HEK293 (cell line): ENCODE data around the gene ACIN1.

Experiments
- CTCF ChIA-PET: fragments of 350-600 bp; formaldehyde crosslinking; extraction: SDS; loops from one replicate; lab custom pipeline; 2021; ENCODE audit warnings: antibody characterized with exemption; lab: Yijun Ruan, JAX
- POLR2A ChIA-PET: fragments of 300-600 bp; formaldehyde crosslinking; extraction: SDS; loops from one replicate; lab custom pipeline; 2020; ENCODE audit warnings: antibody characterized with exemption, inconsistent platforms; lab: Yijun Ruan, JAX
- H3K27ac ChIP-seq: fragments of 200-500 bp; sonication (Bioruptor generic); 2 replicates; pipeline ENCODE4 v1.5.1; 2014; ENCODE audit warnings: low read depth, low read length, control low read depth, inconsistent platforms; ENCODE audit errors: extremely low read depth
- H3K36me3 ChIP-seq, 2 experiments: fragments of 200-500 bp in 1 of 2; sonication (Bioruptor generic) in 1 of 2; 1 replicate in 1 of 2; 2 replicates in 1 of 2; pipeline ENCODE4 v1.5.1; 2014 to 2017; ENCODE audit warnings: inconsistent platforms in 2 of 2, low read length in 2 of 2; ENCODE audit not compliant: control insufficient read depth in 2 of 2, insufficient read depth in 1 of 2
- H3K4me1 ChIP-seq: fragments of 200-500 bp; sonication (Bioruptor generic); 2 replicates; pipeline ENCODE4 v1.5.1; 2014; ENCODE audit warnings: mild to moderate bottlenecking, low read length, inconsistent platforms; ENCODE audit not compliant: control insufficient read depth, insufficient read depth
- H3K4me3 ChIP-seq: 2 replicates; pipeline ENCODE4 v1.5.1; 2011; ENCODE audit warnings: low read depth, mild to moderate bottlenecking, control low read depth, low read length, moderate library complexity
- H3K9me3 ChIP-seq: fragments of 200-500 bp; sonication (Bioruptor generic); 2 replicates; pipeline ENCODE4 v1.5.1; 2014; ENCODE audit warnings: low read depth, low read length, inconsistent platforms; ENCODE audit not compliant: control insufficient read depth, insufficient read depth
- FEZF1 ChIP-seq: fragments of 450-650 bp; formaldehyde crosslinking; IDR thresholded peaks from 2 replicates; pipeline ENCODE4 v1.5.1; 2016; ENCODE audit warnings: missing biosample characterization, missing genetic modification characterization
- GLI4 ChIP-seq: fragments of 450-650 bp; formaldehyde crosslinking; IDR thresholded peaks from 2 replicates; pipeline ENCODE4 v1.5.1; 2016; ENCODE audit warnings: missing biosample characterization, missing genetic modification characterization
- HOXA7 ChIP-seq: sonication (generic); formaldehyde crosslinking; IDR thresholded peaks from 2 replicates; pipeline ENCODE4 v1.8.1; 2022; ENCODE audit warnings: missing genetic modification reagents, borderline replicate concordance
- KLF10 ChIP-seq: fragments of 450-650 bp; IDR thresholded peaks from 2 replicates; pipeline ENCODE4 v1.5.1; 2018; ENCODE audit warnings: missing biosample characterization, mild to moderate bottlenecking, missing genetic modification characterization
- SP2 ChIP-seq: fragments of 450-650 bp; formaldehyde crosslinking; IDR thresholded peaks from 2 replicates; pipeline ENCODE4 v1.5.1; 2016; ENCODE audit warnings: missing biosample characterization, missing genetic modification characterization
- ZBTB20 ChIP-seq: fragments of 450-650 bp; formaldehyde crosslinking; IDR thresholded peaks from 2 replicates; pipeline ENCODE4 v1.5.1; 2016; ENCODE audit warnings: missing biosample characterization, missing genetic modification characterization
- ZFP41 ChIP-seq: fragments of 450-650 bp; formaldehyde crosslinking; IDR thresholded peaks from 2 replicates; pipeline ENCODE4 v1.5.1; 2016; ENCODE audit warnings: missing biosample characterization, missing genetic modification characterization, borderline replicate concordance
- ZFP69B ChIP-seq: fragments of 450-650 bp; formaldehyde crosslinking; IDR thresholded peaks from 2 replicates; pipeline ENCODE4 v1.5.1; 2016; ENCODE audit warnings: missing biosample characterization, missing genetic modification characterization
- ZNF138 ChIP-seq: fragments of 450-650 bp; formaldehyde crosslinking; IDR thresholded peaks from 2 replicates; pipeline ENCODE4 v1.5.1; 2016; ENCODE audit warnings: missing biosample characterization, missing genetic modification characterization, borderline replicate concordance
- ZNF146 ChIP-seq: fragments of 450-650 bp; formaldehyde crosslinking; IDR thresholded peaks from 2 replicates; pipeline ENCODE4 v1.5.1; 2016; ENCODE audit warnings: missing biosample characterization, missing genetic modification characterization
- ZNF23 ChIP-seq: fragments of 450-650 bp; formaldehyde crosslinking; IDR thresholded peaks from 2 replicates; pipeline ENCODE4 v1.5.1; 2016; ENCODE audit warnings: missing biosample characterization, missing genetic modification characterization, borderline replicate concordance
- ZNF394 ChIP-seq: fragments of 450-650 bp; formaldehyde crosslinking; IDR thresholded peaks from 2 replicates; pipeline ENCODE4 v1.5.1; 2016; ENCODE audit warnings: missing biosample characterization, missing genetic modification characterization, mild to moderate bottlenecking, moderate library complexity, borderline replicate concordance
- ZNF548 ChIP-seq: fragments of 450-650 bp; formaldehyde crosslinking; IDR thresholded peaks from 2 replicates; pipeline ENCODE4 v1.5.1; 2016; ENCODE audit warnings: missing biosample characterization, missing genetic modification characterization
- ZNF560 ChIP-seq: fragments of 450-650 bp; formaldehyde crosslinking; IDR thresholded peaks from 2 replicates; pipeline ENCODE4 v1.5.1; 2017; ENCODE audit warnings: missing biosample characterization, missing genetic modification characterization, borderline replicate concordance
- ZSCAN30 ChIP-seq: fragments of 450-650 bp; IDR thresholded peaks from 2 replicates; pipeline ENCODE4 v1.5.1; 2018; ENCODE audit warnings: missing biosample characterization, mild to moderate bottlenecking, missing genetic modification characterization, moderate library complexity
- TF ChIP-seq, protein P1 (sequence below): fragments of 450-650 bp; formaldehyde crosslinking; IDR thresholded peaks from 2 replicates; pipeline ENCODE4 v1.5.1; 2016; ENCODE audit warnings: missing biosample characterization, missing genetic modification characterization
- TF ChIP-seq, protein P2 (sequence below): fragments of 450-650 bp; formaldehyde crosslinking; IDR thresholded peaks from 2 replicates; pipeline ENCODE4 v1.5.1; 2016; ENCODE audit warnings: missing biosample characterization, missing genetic modification characterization, borderline replicate concordance
- TF ChIP-seq, protein P3 (sequence below): fragments of 450-650 bp; formaldehyde crosslinking; IDR thresholded peaks from 2 replicates; pipeline ENCODE4 v1.5.1; 2017; ENCODE audit warnings: missing biosample characterization, missing genetic modification characterization
- TF ChIP-seq, protein P4 (sequence below): fragments of 450-650 bp; IDR thresholded peaks from 2 replicates; pipeline ENCODE4 v1.5.1; 2018; ENCODE audit warnings: missing biosample characterization, mild to moderate bottlenecking, missing genetic modification characterization
- TF ChIP-seq, protein P5 (sequence below): fragments of 450-650 bp; formaldehyde crosslinking; IDR thresholded peaks from 2 replicates; pipeline ENCODE4 v1.5.1; 2016; ENCODE audit warnings: missing biosample characterization, missing genetic modification characterization

ACIN1 gene

DNA sequence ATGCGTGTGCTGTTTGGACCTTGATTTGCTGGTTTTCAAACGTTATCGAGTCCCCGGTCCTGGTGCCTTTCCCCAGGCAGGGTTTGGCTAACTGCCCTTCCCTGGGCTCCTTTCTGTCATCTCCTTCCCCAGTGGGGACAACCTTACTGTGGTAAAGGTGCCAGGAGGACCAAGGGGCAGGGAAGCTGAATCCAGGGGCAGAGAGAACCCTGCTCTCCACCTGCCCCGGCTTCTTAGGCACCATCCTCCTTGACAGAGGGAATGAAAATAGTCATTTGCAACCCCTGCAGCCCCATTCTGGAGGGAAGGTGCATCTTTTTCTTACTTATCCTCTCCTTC, 19.2 kb upstream of the ACIN1 start:
- CTCF ChIA-PET: interaction anchor here (0.7 to 3.3 kb wide), 3 partner anchors 46 to 128 kb away, joined by 3 to 16 read pairs (median 4); no protein-coding TSS in a partner anchor
- TF ChIP-seq, protein P1, sequence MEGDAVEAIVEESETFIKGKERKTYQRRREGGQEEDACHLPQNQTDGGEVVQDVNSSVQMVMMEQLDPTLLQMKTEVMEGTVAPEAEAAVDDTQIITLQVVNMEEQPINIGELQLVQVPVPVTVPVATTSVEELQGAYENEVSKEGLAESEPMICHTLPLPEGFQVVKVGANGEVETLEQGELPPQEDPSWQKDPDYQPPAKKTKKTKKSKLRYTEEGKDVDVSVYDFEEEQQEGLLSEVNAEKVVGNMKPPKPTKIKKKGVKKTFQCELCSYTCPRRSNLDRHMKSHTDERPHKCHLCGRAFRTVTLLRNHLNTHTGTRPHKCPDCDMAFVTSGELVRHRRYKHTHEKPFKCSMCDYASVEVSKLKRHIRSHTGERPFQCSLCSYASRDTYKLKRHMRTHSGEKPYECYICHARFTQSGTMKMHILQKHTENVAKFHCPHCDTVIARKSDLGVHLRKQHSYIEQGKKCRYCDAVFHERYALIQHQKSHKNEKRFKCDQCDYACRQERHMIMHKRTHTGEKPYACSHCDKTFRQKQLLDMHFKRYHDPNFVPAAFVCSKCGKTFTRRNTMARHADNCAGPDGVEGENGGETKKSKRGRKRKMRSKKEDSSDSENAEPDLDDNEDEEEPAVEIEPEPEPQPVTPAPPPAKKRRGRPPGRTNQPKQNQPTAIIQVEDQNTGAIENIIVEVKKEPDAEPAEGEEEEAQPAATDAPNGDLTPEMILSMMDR (tag by site-specific recombination): no peak
- TF ChIP-seq ZNF394 (tag by site-specific recombination) (no peak), KLF10 (tag by site-specific recombination) (no peak), ZNF548 (tag by site-specific recombination) (no peak), ZFP69B (no peak), HOXA7 (CRISPR knock-in tag) (no peak), ZNF146 (tag by site-specific recombination) (no peak), ZNF138 (no peak), SP2 (tag by site-specific recombination) (no peak), ZNF23 (tag by site-specific recombination) (no peak), ZNF560 (tag by site-specific recombination) (no peak), GLI4 (tag by site-specific recombination) (no peak), FEZF1 (tag by site-specific recombination) (no peak), ZBTB20 (no peak), ZFP41 (tag by site-specific recombination) (no peak), ZSCAN30 (tag by site-specific recombination) (no peak)
- TF ChIP-seq, protein P2, sequence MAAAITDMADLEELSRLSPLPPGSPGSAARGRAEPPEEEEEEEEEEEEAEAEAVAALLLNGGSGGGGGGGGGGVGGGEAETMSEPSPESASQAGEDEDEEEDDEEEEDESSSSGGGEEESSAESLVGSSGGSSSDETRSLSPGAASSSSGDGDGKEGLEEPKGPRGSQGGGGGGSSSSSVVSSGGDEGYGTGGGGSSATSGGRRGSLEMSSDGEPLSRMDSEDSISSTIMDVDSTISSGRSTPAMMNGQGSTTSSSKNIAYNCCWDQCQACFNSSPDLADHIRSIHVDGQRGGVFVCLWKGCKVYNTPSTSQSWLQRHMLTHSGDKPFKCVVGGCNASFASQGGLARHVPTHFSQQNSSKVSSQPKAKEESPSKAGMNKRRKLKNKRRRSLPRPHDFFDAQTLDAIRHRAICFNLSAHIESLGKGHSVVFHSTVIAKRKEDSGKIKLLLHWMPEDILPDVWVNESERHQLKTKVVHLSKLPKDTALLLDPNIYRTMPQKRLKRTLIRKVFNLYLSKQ: no peak
- TF ChIP-seq, protein P3, sequence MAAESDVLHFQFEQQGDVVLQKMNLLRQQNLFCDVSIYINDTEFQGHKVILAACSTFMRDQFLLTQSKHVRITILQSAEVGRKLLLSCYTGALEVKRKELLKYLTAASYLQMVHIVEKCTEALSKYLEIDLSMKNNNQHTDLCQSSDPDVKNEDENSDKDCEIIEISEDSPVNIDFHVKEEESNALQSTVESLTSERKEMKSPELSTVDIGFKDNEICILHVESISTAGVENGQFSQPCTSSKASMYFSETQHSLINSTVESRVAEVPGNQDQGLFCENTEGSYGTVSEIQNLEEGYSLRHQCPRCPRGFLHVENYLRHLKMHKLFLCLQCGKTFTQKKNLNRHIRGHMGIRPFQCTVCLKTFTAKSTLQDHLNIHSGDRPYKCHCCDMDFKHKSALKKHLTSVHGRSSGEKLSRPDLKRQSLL (tag by site-specific recombination): no peak
- TF ChIP-seq, protein P4, sequence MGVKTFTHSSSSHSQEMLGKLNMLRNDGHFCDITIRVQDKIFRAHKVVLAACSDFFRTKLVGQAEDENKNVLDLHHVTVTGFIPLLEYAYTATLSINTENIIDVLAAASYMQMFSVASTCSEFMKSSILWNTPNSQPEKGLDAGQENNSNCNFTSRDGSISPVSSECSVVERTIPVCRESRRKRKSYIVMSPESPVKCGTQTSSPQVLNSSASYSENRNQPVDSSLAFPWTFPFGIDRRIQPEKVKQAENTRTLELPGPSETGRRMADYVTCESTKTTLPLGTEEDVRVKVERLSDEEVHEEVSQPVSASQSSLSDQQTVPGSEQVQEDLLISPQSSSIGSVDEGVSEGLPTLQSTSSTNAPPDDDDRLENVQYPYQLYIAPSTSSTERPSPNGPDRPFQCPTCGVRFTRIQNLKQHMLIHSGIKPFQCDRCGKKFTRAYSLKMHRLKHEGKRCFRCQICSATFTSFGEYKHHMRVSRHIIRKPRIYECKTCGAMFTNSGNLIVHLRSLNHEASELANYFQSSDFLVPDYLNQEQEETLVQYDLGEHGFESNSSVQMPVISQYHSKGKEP (tag by site-specific recombination): no peak
- TF ChIP-seq, protein P5, sequence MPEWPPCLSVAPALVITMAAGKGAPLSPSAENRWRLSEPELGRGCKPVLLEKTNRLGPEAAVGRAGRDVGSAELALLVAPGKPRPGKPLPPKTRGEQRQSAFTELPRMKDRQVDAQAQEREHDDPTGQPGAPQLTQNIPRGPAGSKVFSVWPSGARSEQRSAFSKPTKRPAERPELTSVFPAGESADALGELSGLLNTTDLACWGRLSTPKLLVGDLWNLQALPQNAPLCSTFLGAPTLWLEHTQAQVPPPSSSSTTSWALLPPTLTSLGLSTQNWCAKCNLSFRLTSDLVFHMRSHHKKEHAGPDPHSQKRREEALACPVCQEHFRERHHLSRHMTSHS (tag by site-specific recombination): no peak
- Histone ChIP-seq H3K4me3 (no peak overlapping the region), H3K27ac (no peak overlapping the region), H3K36me3 (no peaks in the 10 kb centered on the region), H3K4me1 (no peaks in the 10 kb centered on the region; the same call in 1 of the 2 replicates), H3K9me3 (no peaks in the 10 kb centered on the region)
- POLR2A ChIA-PET: interaction anchor here (2.4 kb wide), 1 partner anchor 19 kb away, joined by 8 read pairs; the partner anchor contains the start of genes ACIN1 and C14orf119
